ENCODE data around the gene DGKG.
A peak's percentile ranks its signal among the peaks of the same experiment; 100 is the strongest.

The DGKG gene

GRCh38 chr3:186189492-186189891, 172.5 kb downstream of the DGKG start:
- no peak for DNase-seq (ENCODE audit: low read depth)
- H3K4me3 ChIP-seq (ENCODE audit: low read depth, low read length) = no peak overlapping the region

GRCh38 chr3:186187401-186188275, 174.4 kb downstream of the DGKG start:
- H3K4me3 ChIP-seq (ENCODE audit: low read depth, low read length) = no peak overlapping the region
- DNase-seq (ENCODE audit: low read depth) = no peak

GRCh38 chr3:186185194-186185787, 176.7 kb downstream of the DGKG start:
- H3K4me3 ChIP-seq (ENCODE audit: low read depth, low read length) = no peak overlapping the region
- DNase-seq (ENCODE audit: low read depth) = no peak

DNA sequence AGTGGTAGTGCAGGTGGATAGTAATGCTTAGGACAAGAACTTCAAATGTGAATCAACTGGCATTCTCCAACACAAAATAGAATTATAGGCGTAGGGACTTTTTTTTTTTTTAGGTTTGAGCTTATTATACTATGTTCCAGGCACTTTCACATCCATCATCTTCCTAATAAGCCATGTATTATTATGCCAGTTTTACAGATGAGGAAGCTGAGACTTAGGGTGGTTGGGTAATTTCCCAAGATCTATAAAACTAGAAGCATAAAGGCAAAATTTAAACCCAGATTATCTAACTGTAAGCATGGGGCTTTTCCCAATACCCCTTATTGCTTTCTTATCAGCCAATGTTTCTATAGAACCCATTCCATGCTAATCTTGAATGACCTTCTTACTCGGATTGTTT, 178.0 kb downstream of the DGKG start:
- no peak for DNase-seq (ENCODE audit: low read depth)
- H3K4me3 ChIP-seq (ENCODE audit: low read depth, low read length) = no peak overlapping the region

GRCh38 chr3:186182850-186183249, 179.2 kb downstream of the DGKG start:
- H3K4me3 ChIP-seq (ENCODE audit: low read depth, low read length) = no peak overlapping the region
- peak; percentile 3 for DNase-seq (ENCODE audit: low read depth)

DNA sequence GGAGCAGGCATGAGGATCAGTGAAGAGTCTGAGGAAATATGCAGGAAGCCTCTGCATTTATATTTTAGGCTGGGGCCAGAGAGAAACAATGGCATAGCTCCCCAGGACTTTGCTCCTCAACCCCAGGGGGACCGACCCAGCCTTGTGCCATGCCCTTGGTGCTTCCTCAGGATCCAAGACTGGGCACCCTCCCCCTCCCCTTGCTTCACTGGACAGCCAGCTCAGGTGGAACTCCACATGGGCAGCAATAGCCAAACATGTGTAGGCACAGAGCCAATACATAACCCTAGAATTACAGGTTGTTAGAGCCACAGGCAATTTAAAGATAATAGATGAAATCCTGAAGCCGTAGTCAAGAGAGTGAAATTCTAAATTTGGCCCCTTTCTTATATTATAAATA, 180.1 kb downstream of the DGKG start:
- DNase-seq (ENCODE audit: low read depth) = no peak

DNA sequence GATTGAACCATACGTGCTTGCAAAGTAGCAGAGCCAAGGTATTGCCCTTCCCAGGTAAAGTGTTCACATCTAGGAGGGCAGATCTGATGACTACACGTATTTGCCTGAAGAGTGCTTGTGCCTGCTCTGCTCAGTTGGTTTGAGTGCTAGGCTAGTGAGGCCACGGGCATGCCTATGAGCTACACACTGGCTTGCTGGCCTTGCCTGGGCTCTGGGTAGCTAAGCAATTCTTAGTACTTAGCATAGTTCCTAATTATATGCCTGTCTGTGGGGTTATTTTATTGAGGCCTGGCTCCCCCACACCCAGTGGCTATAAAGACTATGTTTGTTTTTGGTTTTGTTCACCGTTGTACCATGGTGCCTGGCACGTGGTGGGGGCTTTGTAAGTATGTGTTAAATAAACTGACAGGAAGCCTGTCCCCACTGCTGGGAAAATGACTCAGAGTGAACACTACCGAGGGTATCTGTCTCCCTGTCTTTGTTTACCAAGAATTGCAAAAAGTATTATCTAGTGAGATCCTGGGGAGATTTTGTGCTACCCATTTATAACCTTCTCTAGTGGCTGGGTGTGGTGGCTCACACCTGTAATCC, 181.0 kb downstream of the DGKG start:
- no peak overlapping the region for H3K4me3 ChIP-seq (ENCODE audit: low read depth, low read length)
- DNase-seq (ENCODE audit: low read depth) = no peak

More for the DNA sequence above, 180.1 kb downstream of the DGKG start:
- H3K4me3 ChIP-seq (ENCODE audit: low read depth, low read length) = no peak overlapping the region

DNA sequence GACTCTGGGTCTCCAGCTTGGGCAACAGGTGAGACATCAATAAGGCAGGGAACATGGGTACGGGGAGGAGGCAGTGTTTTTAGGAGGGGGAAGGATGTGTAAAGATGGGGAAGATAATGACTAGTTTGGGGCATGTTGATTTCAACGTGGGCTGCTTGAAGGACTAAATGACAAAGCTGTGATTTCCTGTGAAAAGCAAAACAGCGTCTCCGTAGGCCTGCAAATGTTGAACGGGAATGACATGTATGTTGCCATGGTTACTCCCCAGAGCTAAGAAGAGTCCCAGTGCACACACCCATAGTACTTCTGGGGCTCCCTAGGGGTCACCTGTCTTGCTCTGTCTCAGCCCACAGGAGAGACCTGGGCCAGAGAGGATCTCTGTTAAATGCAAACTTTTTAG, 181.9 kb downstream of the DGKG start:
- no peak overlapping the region for H3K4me3 ChIP-seq (ENCODE audit: low read depth, low read length)

GRCh38 chr3:186178412-186178811, 183.6 kb downstream of the DGKG start:
- no peak for DNase-seq (ENCODE audit: low read depth)
- H3K4me3 ChIP-seq (ENCODE audit: low read depth, low read length) = no peak overlapping the region

More for the DNA sequence above, 181.9 kb downstream of the DGKG start:
- no peak for DNase-seq (ENCODE audit: low read depth)

- no peak for DNase-seq (ENCODE audit: low read depth)
- no peak overlapping the region for H3K4me3 ChIP-seq (ENCODE audit: low read depth, low read length)
Observed at GRCh38 chr3:186176373-186176990, 185.6 kb downstream of the DGKG start.

- no peak overlapping the region for H3K4me3 ChIP-seq (ENCODE audit: low read depth, low read length)
- DNase-seq (ENCODE audit: low read depth) = no peak
Observed at GRCh38 chr3:186173224-186173815, 188.7 kb downstream of the DGKG start.

GRCh38 chr3:186172353-186172752, 189.7 kb downstream of the DGKG start:
- no peak overlapping the region for H3K4me3 ChIP-seq (ENCODE audit: low read depth, low read length)
- DNase-seq (ENCODE audit: low read depth) = no peak

DNA sequence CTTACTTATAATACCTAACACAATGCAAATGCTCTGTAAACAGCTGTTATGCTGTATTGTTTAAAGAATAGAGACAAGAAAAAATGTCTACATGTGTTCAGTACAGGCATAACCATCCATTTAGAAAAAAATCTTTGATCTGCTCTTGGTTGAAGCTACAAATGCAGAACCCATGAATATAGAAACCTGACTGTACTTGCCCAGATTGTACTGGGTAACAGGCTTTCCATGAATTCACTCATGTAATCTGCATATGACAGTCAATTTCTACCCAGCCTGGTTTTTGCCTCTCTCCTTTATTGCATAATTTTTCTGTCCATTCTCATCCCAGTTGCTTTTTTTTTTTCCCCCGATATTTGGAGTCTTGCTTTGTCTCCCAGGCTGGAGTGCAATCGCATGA, 190.5 kb downstream of the DGKG start:
- DNase-seq (ENCODE audit: low read depth) = no peak
- no peak overlapping the region for H3K4me3 ChIP-seq (ENCODE audit: low read depth, low read length)

- no peak for DNase-seq (ENCODE audit: low read depth)
- no peak overlapping the region for H3K4me3 ChIP-seq (ENCODE audit: low read depth, low read length)
Observed at GRCh38 chr3:186170516-186170915, 191.5 kb downstream of the DGKG start.

- no peak overlapping the region for H3K4me3 ChIP-seq (ENCODE audit: low read depth, low read length)
Observed at GRCh38 chr3:186169379-186169778, 192.7 kb downstream of the DGKG start.

GRCh38 chr3:186168976-186169375, 193.1 kb downstream of the DGKG start:
- H3K4me3 ChIP-seq (ENCODE audit: low read depth, low read length) = no peak overlapping the region
- DNase-seq (ENCODE audit: low read depth) = no peak

More at GRCh38 chr3:186169379-186169778, 192.7 kb downstream of the DGKG start:
- no peak for DNase-seq (ENCODE audit: low read depth)

DNA sequence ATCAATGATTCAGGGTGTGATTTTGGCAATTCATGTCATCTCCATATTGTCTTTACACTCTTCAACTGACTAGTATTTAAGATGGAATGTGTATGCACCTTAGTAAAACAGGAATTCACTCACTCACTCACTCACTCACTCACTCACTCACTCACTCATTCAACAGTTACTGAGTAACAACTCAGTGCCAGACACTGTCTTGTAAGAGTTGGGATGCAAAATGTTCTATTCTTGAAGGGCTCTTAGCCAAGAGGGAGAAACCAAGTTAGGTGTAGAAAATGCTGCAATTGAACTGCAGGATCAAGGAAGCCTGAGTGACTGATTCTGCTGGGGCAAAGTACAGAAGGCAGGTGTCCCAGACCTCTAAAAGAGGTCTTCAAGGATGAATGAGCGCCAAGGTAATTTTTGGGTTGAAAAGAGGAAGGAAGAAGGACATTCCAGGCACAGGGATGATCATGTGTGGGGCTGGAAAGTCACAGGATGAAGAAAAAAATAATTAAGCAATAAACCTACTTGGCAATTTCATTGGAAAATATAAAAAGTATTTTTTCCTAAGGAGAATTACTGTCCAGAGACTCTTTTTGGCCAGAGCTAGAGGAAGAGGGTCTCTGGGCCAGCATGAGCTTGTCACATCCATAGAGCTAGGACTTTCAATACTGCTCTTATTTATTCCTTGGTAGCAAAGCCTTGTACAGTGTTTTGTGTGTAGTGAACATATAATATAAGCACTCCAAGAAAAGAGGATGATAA, 194.2 kb downstream of the DGKG start:
- no peak overlapping the region for H3K4me3 ChIP-seq (ENCODE audit: low read depth, low read length)
- no peak for DNase-seq (ENCODE audit: low read depth)

DNA sequence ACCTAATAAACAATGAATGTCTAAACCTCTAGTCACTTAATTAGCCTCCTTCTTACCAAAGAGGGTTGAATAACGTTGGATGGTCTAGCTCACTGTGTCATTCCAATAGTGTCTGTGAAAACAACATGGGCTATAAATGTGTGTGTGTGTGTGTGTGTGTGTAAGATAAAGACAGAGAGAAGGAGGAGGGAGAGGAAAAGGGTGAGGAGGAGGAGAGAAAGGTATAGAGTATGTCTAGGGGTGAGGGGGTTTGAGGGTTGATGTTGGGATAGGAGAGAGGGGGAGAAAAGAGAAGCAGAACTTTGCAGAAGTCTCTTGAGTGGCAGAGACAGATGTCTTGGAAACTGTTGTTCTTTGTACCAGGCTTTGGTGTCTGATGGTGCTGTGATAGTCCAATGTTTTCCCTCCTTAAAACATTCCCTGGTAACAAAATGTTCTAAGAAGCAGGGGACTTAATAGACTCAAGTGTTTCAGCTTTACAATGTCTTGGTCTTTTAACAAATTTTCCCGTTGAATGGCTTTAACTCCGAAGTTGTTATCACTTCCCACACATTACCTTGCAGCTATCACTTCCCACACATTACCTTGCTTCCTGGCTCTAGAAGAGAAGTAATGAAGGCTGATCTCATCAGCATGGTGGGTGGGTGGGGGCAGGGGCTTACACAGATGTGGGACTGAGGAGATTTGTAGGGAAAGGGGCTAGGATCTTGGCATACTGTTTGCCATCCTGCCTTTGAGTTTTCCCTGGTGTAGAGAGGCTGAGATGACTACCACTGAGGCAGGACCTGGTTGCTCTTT, 195.3 kb downstream of the DGKG start:
- no peak for DNase-seq (ENCODE audit: low read depth)
- no peak overlapping the region for H3K4me3 ChIP-seq (ENCODE audit: low read depth, low read length)

Measured in skeletal muscle cell (primary cell).